ENCODE measurements around the gene SNRNP27.
"Not testable (repeated sequence)": the region's sequence is repeated elsewhere in the genome, so short reads cannot be mapped to it uniquely, and the experiment has no call there.

SNRNP27 gene

GRCh38 chr2:69947325-69947931 is 53.7 kb downstream of the SNRNP27 start:
- FAIRE-seq = no peak

- FAIRE-seq = no peak
These were observed 54.5 kb downstream of the SNRNP27 start for GRCh38 chr2:69948032-69948962.

GRCh38 chr2:69948963-69949645 is 55.3 kb downstream of the SNRNP27 start:
- no peak for FAIRE-seq

GRCh38 chr2:69950241-69950640 is 56.5 kb downstream of the SNRNP27 start:
- no peak for FAIRE-seq

DNA sequence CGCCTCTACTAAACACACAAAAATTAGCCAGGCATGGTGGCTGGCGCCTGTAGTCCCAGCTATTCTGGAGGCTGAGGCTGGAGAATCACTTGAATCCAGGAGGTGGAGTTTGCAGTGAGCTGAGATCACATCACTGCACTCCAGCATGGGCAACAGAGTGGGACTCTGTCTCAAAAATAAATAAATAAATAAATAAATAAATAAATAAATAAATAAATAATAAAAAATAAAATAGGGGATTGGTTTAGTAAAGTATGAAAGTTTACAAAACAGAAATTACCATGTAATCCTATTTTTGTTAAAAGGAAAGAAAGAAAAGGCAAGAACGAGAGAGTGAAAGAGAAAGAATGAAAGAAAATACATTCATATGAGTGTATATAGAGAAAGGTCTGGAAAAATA is 56.9 kb downstream of the SNRNP27 start:
- not testable (repeated sequence) for FAIRE-seq

- no peak for FAIRE-seq
These were observed 58.8 kb downstream of the SNRNP27 start for GRCh38 chr2:69952336-69953115.

DNA sequence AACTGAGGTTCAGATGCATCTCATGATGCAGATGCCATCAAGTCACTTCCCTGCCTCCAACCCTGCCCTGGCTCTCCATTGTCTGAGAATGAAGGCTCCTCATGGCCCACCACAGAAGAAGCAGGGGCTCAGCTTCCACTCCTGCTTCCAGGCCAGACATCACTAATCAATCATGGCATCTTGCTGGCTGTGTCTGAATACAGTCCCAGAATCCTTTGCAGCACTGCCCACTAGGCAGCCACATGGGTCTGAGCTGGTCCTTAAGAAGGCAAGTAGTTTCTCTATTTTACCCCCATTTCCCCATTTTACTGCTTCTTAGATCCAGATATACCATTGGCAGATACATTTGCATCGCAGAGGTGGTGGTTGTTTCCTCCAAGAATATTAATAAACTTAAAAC is 60.3 kb downstream of the SNRNP27 start:
- FAIRE-seq = no peak

Data from endometrium (tissue), 2 donors.